NOMO-1 treated with dmso at 0.1 percent for 144 hours (cell line): ENCODE measurements around the gene ATG4A.

Experiments
- DNase-seq: peaks from one replicate; lab custom pipeline; 2025; ENCODE audit not compliant: unreplicated experiment; lab: John Stamatoyannopoulos, UW

Gene ATG4A

GRCh38 chrX:108167211-108167872 is 75.8 kb downstream of the ATG4A start:
- no peak for DNase-seq

- no peak for DNase-seq
Measured at GRCh38 chrX:108168961-108169740, 77.6 kb downstream of the ATG4A start.

- DNase-seq, result no peak
Measured at GRCh38 chrX:108169768-108170167, 78.2 kb downstream of the ATG4A start.

GRCh38 chrX:108171671-108172070 is 80.1 kb downstream of the ATG4A start:
- no peak for DNase-seq

- DNase-seq, result no peak
Measured at GRCh38 chrX:108173874-108174273, 82.3 kb downstream of the ATG4A start.

GRCh38 chrX:108177351-108178142 is 86.0 kb downstream of the ATG4A start:
- no peak for DNase-seq

GRCh38 chrX:108178143-108178498 is 86.5 kb downstream of the ATG4A start:
- DNase-seq, result no peak

- DNase-seq, result no peak
Measured at GRCh38 chrX:108186811-108187210, 95.2 kb downstream of the ATG4A start.

- no peak for DNase-seq
Measured at GRCh38 chrX:108198420-108198819, 106.8 kb downstream of the ATG4A start.

GRCh38 chrX:108199041-108199440 is 107.5 kb downstream of the ATG4A start:
- no peak for DNase-seq

- DNase-seq, result no peak
Measured at GRCh38 chrX:108199691-108200090, 108.1 kb downstream of the ATG4A start.

GRCh38 chrX:108203540-108203939 is 112.0 kb downstream of the ATG4A start:
- DNase-seq, result no peak
